H1 (cell line): ENCODE measurements around the gene TCEA2. TPM values are rescaled to one million over a fixed set of nuclear protein-coding genes. Genes with fewer than 3 reads are reported as not detected.

Experiments used
- BCL11A ChIP-seq, 2 experiments: IDR thresholded peaks; one replicate each; pipeline ENCODE4 v1.6.1; 2011; ENCODE audit warnings: low read depth in 2 of 2, low read length in 2 of 2, mild to moderate bottlenecking in 2 of 2
- CBX5 ChIP-seq: fragments of 300-800, 300-1000 bp; sonication (generic); IDR thresholded peaks from 2 replicates; pipeline ENCODE4 v1.7.1; 2016; ENCODE audit warnings: antibody characterized with exemption, low read length, low read depth
- JUN ChIP-seq: IDR thresholded peaks from 2 replicates; pipeline ENCODE4 v1.6.1; 2011; ENCODE audit warnings: low read depth, mild to moderate bottlenecking, improper control_type of control experiment, low read length
- KDM4A ChIP-seq: IDR thresholded peaks from one replicate; pipeline ENCODE4 v1.7.1; 2012; ENCODE audit warnings: low read depth, mild to moderate bottlenecking, moderate library complexity, low read length, inconsistent platforms; ENCODE audit not compliant: severe bottlenecking
- NRF1 ChIP-seq: IDR thresholded peaks from 2 replicates; pipeline ENCODE4 v1.6.1; 2011; ENCODE audit warnings: mild to moderate bottlenecking, low read depth, low read length, improper control_type of control experiment
- TAF1 ChIP-seq: IDR thresholded peaks from 2 replicates; pipeline ENCODE4 v1.6.1; 2011; ENCODE audit warnings: mild to moderate bottlenecking, low read depth, low read length
- polyA plus RNA-seq, 7 experiments: library from polyadenylated mRNA; depleted of rRNA in 3 of 7; stranded (reverse) in 5 of 7; unstranded in 2 of 7; fragments of >200 nt in 5 of 7; fragments of 200-250 nt in 2 of 7; gene quantifications; 1 replicate in 5 of 7; 2 replicates in 1 of 7; 4 replicates in 1 of 7; pipeline versions ENCODE4 v1.2.1 to v1.2.3, GENCODE V29; 2011 to 2013; ENCODE audit warnings: missing spikeins in 2 of 7, mixed read lengths in 2 of 7
- total RNA-seq: library from RNA; stranded (reverse); fragmentation: NEBNext Ultra II Directional; extraction: Animal tissue kit (Norgen Biotek cat#: 25700); gene quantifications from 2 replicates; pipeline ENCODE4 v1.2.1, GENCODE V29; 2021

Gene TCEA2
- total and polyA plus RNA-seq, 2 of the 8 experiments (the other 6 are each of a cell fraction or from before 2014, with no cell fraction given) = 41.4 to 42.3 TPM

- TF ChIP-seq NRF1 (no peak), TAF1 (no peak), KDM4A (no peak), JUN (no peak), CBX5 (no peak), BCL11A (IDR thresholded peaks at IDR 0.05; ENCODE audit: low read depth in 2 of 2, low read length in 2 of 2) (no peak)
- TF ChIP-seq, all 59 proteins: peak for 0
Observed at GRCh38 chr20:64047046-64047389, 16.0 kb upstream of the TCEA2 start (continued).
